ENCODE results near the gene CDHR3.
"Not testable (repeated sequence)": the region's sequence is repeated elsewhere in the genome, so short reads cannot be mapped to it uniquely, and the experiment has no call there.

Gene CDHR3

GRCh38 chr7:105962353-105962752 lies 711 bp upstream of the CDHR3 start:
- DNase-seq (ENCODE audit: low read depth in 4 of 4, low spot score in 1 of 4) = no peak

GRCh38 chr7:105971845-105972244 lies 8.8 kb downstream of the CDHR3 start:
- DNase-seq (ENCODE audit: low read depth in 4 of 4, low spot score in 1 of 4) = no peak

GRCh38 chr7:105972276-105972675 lies 9.2 kb downstream of the CDHR3 start:
- no peak for DNase-seq (ENCODE audit: low read depth in 4 of 4, low spot score in 1 of 4)

DNA sequence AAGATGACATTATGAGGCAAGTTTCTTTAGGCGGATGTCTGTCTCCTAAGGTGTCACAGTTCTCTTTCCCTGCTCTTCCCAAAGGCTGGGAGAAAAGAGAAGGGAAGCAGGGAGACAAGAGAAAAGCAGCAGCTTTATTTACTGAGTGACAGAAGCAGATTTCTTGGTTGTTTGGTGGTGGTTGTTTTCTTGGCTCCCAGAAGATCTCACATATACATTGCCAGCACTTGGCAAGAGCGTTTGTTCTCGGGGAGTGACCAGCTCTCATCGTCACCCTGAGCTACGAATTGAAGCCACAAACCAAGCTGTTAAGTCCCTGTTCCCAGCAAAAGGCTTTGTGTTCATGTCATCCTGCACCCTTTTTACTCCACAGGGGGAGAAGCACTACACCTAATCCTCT lies 11.4 kb downstream of the CDHR3 start:
- no peak for DNase-seq (ENCODE audit: low read depth in 4 of 4, low spot score in 1 of 4)

GRCh38 chr7:105975770-105976417 lies 12.8 kb downstream of the CDHR3 start:
- DNase-seq (ENCODE audit: low read depth in 4 of 4, low spot score in 1 of 4) = no peak

GRCh38 chr7:105976868-105977267 lies 13.8 kb downstream of the CDHR3 start:
- no peak for DNase-seq (ENCODE audit: low read depth in 4 of 4, low spot score in 1 of 4)

DNA sequence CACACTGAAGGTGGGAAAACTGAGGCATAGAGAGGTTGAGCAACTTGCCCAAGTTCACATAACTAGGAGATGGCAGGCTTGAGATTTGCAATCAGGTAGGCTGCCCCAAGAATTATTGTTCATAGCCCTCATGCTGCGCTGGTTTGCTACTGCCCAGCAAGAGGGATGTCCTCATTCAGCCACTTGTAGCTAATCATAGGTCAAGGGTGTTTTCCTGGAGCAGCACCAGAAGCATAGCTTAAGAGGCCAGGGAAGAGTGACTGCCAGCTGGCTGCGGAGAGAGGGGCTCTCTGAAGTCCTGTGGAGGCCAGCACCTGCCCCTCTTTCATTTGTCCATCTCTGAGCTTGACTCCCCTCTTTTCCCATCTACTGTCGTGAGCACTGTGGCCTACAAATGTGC lies 15.0 kb downstream of the CDHR3 start:
- no peak for DNase-seq (ENCODE audit: low read depth in 4 of 4, low spot score in 1 of 4)

GRCh38 chr7:105978974-105979373 lies 15.9 kb downstream of the CDHR3 start:
- no peak for DNase-seq (ENCODE audit: low read depth in 4 of 4, low spot score in 1 of 4)

DNA sequence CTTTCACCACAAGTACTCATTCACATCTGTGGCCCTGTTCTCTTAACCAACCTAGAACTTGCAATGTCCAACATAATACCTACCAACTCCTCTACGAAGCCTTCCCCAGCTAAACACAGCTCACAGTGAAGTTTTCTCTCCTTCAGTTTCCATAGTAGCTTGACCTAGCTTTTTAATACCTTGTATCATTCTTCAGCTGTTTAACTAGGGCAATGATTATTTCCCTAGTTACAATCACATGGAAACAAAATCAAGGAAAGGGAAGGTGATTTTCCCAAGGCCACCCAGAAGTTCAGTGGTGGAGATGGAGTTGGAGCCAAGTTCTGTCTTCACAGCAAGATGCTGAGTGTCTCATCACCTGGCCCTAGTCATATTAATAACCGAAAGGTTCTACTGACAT lies 16.3 kb downstream of the CDHR3 start:
- DNase-seq (ENCODE audit: low read depth in 4 of 4, low spot score in 1 of 4) = no peak

GRCh38 chr7:105980645-105981396 lies 17.8 kb downstream of the CDHR3 start:
- no peak for DNase-seq (ENCODE audit: low read depth in 4 of 4, low spot score in 1 of 4)

DNA sequence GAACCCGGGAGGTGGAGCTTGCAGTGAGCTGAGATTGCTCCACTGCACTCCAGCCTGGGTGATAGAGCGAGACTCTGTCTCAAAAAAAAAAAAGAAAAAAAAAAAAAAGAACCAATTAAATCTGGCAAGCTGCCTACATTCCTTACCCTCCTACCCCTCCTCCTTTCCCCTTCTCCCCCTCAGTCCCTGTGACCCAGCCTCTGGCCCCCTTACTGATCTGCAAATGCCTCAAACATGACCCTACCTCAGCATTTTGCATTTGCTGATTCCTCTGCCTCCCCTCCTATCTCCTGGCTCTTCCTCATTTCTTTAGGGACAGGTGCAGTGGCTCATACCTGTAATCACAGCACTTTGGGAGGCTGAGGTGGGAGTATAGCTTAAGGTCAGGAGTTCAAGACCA lies 19.3 kb downstream of the CDHR3 start:
- no peak for DNase-seq (ENCODE audit: low read depth in 4 of 4, low spot score in 1 of 4)

DNA sequence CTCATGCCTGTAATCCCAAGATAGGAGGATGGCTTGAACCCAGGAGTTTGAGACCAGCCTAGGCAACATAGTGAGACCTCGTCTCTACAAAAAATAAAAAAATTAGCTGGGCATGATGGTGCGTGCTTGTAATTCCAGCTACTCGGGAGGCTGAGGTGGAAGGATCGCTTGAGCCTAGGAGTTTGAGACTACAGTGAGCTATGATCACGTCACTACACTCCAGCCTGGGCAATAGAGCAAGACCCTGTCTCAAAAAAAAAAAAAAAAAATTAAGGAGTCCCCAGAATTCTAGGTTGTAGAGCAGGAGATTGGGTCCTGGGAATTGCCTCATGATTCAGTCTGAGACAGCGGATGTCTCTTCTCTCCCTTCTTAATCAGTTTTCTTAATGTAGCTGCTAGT lies 21.7 kb downstream of the CDHR3 start:
- not testable (repeated sequence) for DNase-seq (ENCODE audit: low read depth in 4 of 4, low spot score in 1 of 4)

DNA sequence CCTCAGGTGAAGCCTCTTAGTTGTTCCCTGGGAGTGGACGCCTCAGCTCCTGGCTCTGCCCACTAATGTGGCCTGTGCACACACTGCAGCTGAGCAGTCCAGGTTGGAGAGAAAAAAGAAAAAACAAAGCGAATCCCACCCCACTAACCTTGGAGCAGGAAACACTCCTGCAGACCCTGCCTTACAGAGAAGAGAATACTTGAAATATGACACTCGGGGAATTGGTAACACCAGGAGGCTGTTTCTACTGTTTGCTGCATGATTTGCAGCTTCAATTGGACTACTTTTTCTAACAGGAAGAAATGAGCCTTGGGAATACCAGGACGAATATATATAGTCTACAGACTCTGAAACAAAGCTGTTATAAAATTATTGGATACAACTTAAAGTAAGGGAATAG lies 22.2 kb downstream of the CDHR3 start:
- no peak for DNase-seq (ENCODE audit: low read depth in 4 of 4, low spot score in 1 of 4)

DNA sequence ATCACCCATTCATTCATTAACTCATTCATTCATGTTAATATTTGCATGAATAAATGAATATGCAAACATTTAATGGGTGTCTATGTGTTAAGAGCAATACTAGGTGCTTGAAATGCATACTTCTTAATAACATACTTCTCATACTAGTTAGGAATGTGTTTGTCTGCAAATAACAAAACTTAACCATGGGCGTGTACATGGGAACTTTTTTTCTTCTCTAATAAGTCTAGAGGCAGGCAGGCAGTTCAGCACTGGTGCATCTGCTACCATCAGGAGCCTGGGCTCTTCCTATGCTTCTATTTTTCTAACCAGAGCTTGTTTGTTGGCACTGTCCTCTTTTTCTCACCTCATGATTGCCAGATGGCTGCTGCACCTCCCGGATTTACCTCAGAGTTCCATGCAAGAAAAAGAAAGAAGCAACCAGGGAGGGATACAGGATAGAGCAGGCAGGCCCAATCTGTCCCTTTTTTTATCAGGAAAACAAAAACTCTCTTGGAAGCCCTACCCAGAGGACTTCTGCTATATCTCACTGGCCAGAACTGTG lies 22.7 kb downstream of the CDHR3 start:
- no peak for DNase-seq (ENCODE audit: low read depth in 4 of 4, low spot score in 1 of 4)

DNA sequence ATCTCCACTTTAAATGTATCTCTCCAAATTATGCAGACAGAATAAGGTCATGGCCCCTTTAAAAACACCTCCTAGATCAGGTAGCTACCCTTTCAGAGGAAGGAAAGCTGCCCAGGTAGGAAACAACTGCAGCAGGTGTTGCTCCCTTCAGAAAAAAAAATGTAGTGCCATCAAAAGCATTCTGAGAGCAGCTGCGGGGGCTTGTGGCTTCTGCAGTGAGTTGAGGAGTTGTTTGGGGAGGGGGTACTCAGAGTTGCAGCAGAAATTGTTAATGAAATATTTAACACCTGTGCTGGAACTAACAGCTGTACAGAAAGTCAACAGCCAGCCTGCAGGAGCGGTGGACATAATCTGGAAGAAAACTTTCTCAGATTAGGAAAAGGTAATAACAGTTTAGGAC lies 24.0 kb downstream of the CDHR3 start:
- no peak for DNase-seq (ENCODE audit: low read depth in 4 of 4, low spot score in 1 of 4)

- DNase-seq (ENCODE audit: low read depth in 4 of 4, low spot score in 1 of 4) = no peak
Observed at GRCh38 chr7:105988276-105988675, 25.2 kb downstream of the CDHR3 start.

- no peak for DNase-seq (ENCODE audit: low read depth in 4 of 4, low spot score in 1 of 4)
Observed at GRCh38 chr7:105989191-105989590, 26.1 kb downstream of the CDHR3 start.

DNA sequence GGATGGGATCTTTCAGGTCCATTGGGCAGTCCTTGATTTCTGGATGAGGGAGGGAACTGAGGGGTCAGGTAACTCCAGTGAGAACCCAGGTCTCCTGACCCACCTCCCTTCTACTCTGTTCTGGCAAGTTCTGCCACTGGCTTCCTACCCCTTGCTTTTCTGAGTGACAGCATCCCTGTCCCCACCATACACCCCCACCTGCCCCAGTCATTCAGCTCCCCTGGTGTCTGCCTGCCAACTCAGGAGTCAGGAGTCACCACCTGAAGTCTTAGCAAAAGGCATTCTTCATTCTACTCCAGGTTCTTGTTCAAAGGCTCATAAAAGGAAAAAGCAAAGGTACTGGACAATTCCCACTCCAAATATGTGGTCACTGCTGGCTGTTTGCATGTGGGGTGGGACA lies 26.6 kb downstream of the CDHR3 start:
- DNase-seq (ENCODE audit: low read depth in 4 of 4, low spot score in 1 of 4) = no peak

GRCh38 chr7:105990141-105990540 lies 27.1 kb downstream of the CDHR3 start:
- DNase-seq (ENCODE audit: low read depth in 4 of 4, low spot score in 1 of 4) = no peak

DNA sequence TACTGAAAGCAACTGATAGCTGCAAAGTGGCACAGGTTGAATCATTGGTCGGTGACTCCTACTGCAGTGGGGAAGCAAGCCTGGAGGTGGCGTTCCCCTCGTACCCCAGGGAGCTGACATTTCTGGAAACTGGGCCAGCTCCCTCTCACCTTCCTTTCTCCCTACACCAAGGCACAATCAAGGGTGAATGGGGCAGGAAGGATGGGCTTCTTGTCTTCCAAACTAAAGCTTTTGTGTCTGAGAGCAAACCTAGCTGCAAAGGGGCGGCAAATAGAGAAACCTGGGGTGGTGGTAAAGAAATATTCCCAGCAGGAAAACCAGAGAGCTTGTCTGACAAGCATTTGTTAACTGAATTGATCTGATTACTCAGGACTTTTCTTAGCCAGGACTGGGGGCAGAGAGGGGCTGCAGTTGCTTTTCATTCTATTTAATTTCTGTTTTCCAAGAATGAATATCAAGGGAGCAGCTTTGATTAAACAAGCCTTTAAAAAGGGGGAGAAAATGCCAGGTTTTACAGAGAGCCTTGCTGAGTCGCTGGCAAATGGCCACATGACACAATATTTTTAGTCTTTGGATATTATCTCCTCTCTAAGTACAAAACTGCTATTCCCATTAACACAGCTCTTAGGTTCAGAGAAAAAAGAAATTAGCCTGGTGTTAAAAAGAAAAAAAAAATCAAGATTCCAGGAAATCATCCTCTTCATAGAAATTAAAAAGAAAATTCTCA lies 27.8 kb downstream of the CDHR3 start:
- DNase-seq (ENCODE audit: low read depth in 4 of 4, low spot score in 1 of 4) = no peak

GRCh38 chr7:105992905-105993304 lies 29.8 kb downstream of the CDHR3 start:
- no peak for DNase-seq (ENCODE audit: low read depth in 4 of 4, low spot score in 1 of 4)
